IPS DF 19.7 (cell line): ENCODE results near the gene IL36RN.

Experiments
- DNase-seq: peaks from one replicate; pipeline ENCODE4 v3.0.0-alpha.2; 2013; ENCODE audit warnings: low read depth, low spot score

Gene IL36RN

GRCh38 chr2:113098532-113098931 lies 39.5 kb downstream of the IL36RN start:
- DNase-seq: no peak

GRCh38 chr2:113102133-113102532 lies 43.1 kb downstream of the IL36RN start:
- no peak for DNase-seq

- no peak for DNase-seq
Observed at GRCh38 chr2:113103277-113103676, 44.3 kb downstream of the IL36RN start.

- DNase-seq: no peak
Observed at GRCh38 chr2:113104054-113104611, 45.1 kb downstream of the IL36RN start.

- DNase-seq: no peak
Observed at GRCh38 chr2:113105047-113105785, 46.2 kb downstream of the IL36RN start.

GRCh38 chr2:113111121-113111520 lies 52.1 kb downstream of the IL36RN start:
- no peak for DNase-seq

GRCh38 chr2:113111823-113112287 lies 52.9 kb downstream of the IL36RN start:
- DNase-seq: no peak

GRCh38 chr2:113112441-113112840 lies 53.4 kb downstream of the IL36RN start:
- DNase-seq: no peak

GRCh38 chr2:113112871-113113270 lies 53.9 kb downstream of the IL36RN start:
- DNase-seq: no peak

- no peak for DNase-seq
Observed at GRCh38 chr2:113113807-113114206, 54.8 kb downstream of the IL36RN start.
